Breast epithelium (tissue), 4 donors: ENCODE results near the gene LIPH. TPM values are rescaled to one million over a fixed set of nuclear protein-coding genes. Genes with fewer than 3 reads are reported as not detected.
"Not testable (repeated sequence)": the region's sequence is repeated elsewhere in the genome, so short reads cannot be mapped to it uniquely, and the experiment has no call there.

Experiments used
- DNase-seq, 2 donors: peaks; one replicate each; pipeline ENCODE4 v3.0.0-alpha.2; 2019; ENCODE audit warnings: low spot score in 2 of 2
- H3K27ac ChIP-seq, 2 donors: fragments of 200-600 bp; sonication (generic) in 1 of 2; one replicate each; pipeline ENCODE4 v1.5.1; 2016 to 2019; ENCODE audit warnings: mild to moderate bottlenecking in 1 of 2
- H3K27me3 ChIP-seq, 2 donors: fragments of 200-600 bp; sonication (generic) in 1 of 2; one replicate each; pipeline versions ENCODE4 v1.5.1 to v1.6.0; 2017 to 2019; ENCODE audit warnings: control low read depth in 1 of 2, mild to moderate bottlenecking in 1 of 2
- H3K36me3 ChIP-seq: fragments of 200-600 bp; one replicate; pipeline ENCODE4 v1.5.1; 2019
- H3K4me1 ChIP-seq, 2 donors: fragments of 200-600 bp; sonication (generic); one replicate each; pipeline ENCODE4 v1.5.1; 2016 to 2019; ENCODE audit warnings: control low read depth in 1 of 2
- H3K4me3 ChIP-seq, 3 donors: fragments of 200-600 bp; sonication (generic); 1 replicate in 2 of 3; 2 replicates in 1 of 3; pipeline ENCODE4 v1.5.1; 2016 to 2019; ENCODE audit warnings: mild to moderate bottlenecking in 3 of 3, moderate library complexity in 2 of 3
- H3K9me3 ChIP-seq, 2 donors: fragments of 200-600 bp; sonication (generic) in 1 of 2; one replicate each; pipeline ENCODE4 v1.5.1; 2016 to 2019; ENCODE audit warnings: control low read depth in 1 of 2
- CTCF ChIP-seq, 3 donors: fragments of 450-650 bp; IDR thresholded peaks; one replicate each; pipeline ENCODE4 v1.5.1; 2016 to 2017; ENCODE audit warnings: antibody characterized with exemption in 3 of 3, mild to moderate bottlenecking in 3 of 3, moderate library complexity in 3 of 3
- POLR2A ChIP-seq: fragments of 450-650 bp; IDR thresholded peaks from one replicate; pipeline ENCODE4 v1.6.1; 2016; ENCODE audit warnings: antibody characterized with exemption, mild to moderate bottlenecking, moderate library complexity
- POLR2AphosphoS5 ChIP-seq, 3 donors: sonication (generic); formaldehyde crosslinking; IDR thresholded peaks; one replicate each; pipeline ENCODE4 v1.6.1; 2017; ENCODE audit warnings: antibody characterized with exemption in 3 of 3
- intact Hi-C: fragments of 100-400 bp; cut with DNase I; formaldehyde crosslinking; loops from one replicate; pipeline ENCODE4 v1.15.1; 2023; ENCODE audit warnings: low total_unique reads
- total RNA-seq, 3 donors: library from RNA; depleted of rRNA; stranded (reverse); fragments of >200 nt; gene quantifications; one replicate each; pipeline ENCODE4 v1.1.0, GENCODE V29; 2016

The LIPH gene
- total RNA-seq, 3 donors from 2014 or later: 5.6 to 10.4 TPM; not detected in 1

- no peak for DNase-seq
- TF ChIP-seq CTCF (IDR thresholded peaks at IDR 0.05) (no peak), POLR2A (no peak), POLR2AphosphoS5 (IDR thresholded peaks at IDR 0.05) (no peak)
- no peaks in the 10 kb centered on the region for H3K4me1 ChIP-seq
- no peak overlapping the region for H3K4me3 ChIP-seq
- H3K27me3 ChIP-seq: no peaks in the 10 kb centered on the region
- intact Hi-C loops: no loop called here
- H3K9me3 ChIP-seq: no peaks in the 10 kb centered on the region
- no peak overlapping the region for H3K27ac ChIP-seq
- H3K36me3 ChIP-seq: no peaks in the 10 kb centered on the region
Measured at GRCh38 chr3:185484296-185484695, 68.1 kb downstream of the LIPH start.

- Histone ChIP-seq H3K9me3 (no peaks in the 10 kb centered on the region), H3K27me3 (no peaks in the 10 kb centered on the region), H3K36me3 (no peaks in the 10 kb centered on the region), H3K4me1 (no peaks in the 10 kb centered on the region), H3K27ac (no peak overlapping the region), H3K4me3 (no peak overlapping the region)
- TF ChIP-seq CTCF (IDR thresholded peaks at IDR 0.05) (no peak), POLR2A (no peak), POLR2AphosphoS5 (IDR thresholded peaks at IDR 0.05) (no peak)
- intact Hi-C loops: loop anchor here (5.0 kb wide), 1 partner anchor 392 kb away; no protein-coding TSS in a partner anchor
- no peak for DNase-seq
Measured at GRCh38 chr3:185479373-185479945, 72.9 kb downstream of the LIPH start.

- TF ChIP-seq POLR2AphosphoS5 (IDR thresholded peaks at IDR 0.05) (no peak), CTCF (IDR thresholded peaks at IDR 0.05) (no peak), POLR2A (no peak)
Measured at GRCh38 chr3:185477316-185477715, 75.1 kb downstream of the LIPH start.

GRCh38 chr3:185474922-185475321 is 77.5 kb downstream of the LIPH start:
- H3K27ac ChIP-seq, H3K4me1 ChIP-seq, DNase-seq, H3K27me3 ChIP-seq, H3K4me3 ChIP-seq, H3K36me3 ChIP-seq, H3K9me3 ChIP-seq: not testable (repeated sequence)
- intact Hi-C loops: loop anchor here (5.0 kb wide), 1 partner anchor 388 kb away; no protein-coding TSS in a partner anchor

More at GRCh38 chr3:185477316-185477715, 75.1 kb downstream of the LIPH start:
- H3K4me1 ChIP-seq: no peaks in the 10 kb centered on the region
- no peaks in the 10 kb centered on the region for H3K36me3 ChIP-seq
- H3K9me3 ChIP-seq: no peaks in the 10 kb centered on the region
- intact Hi-C loops: loop anchor here (5.0 kb wide), 1 partner anchor 390 kb away; no protein-coding TSS in a partner anchor
- no peak for DNase-seq
- no peaks in the 10 kb centered on the region for H3K27me3 ChIP-seq
- H3K4me3 ChIP-seq: no peak overlapping the region
- no peak overlapping the region for H3K27ac ChIP-seq

GRCh38 chr3:185473290-185473815 is 79.0 kb downstream of the LIPH start:
- Histone ChIP-seq H3K27ac (no peak overlapping the region), H3K27me3 (no peaks in the 10 kb centered on the region), H3K4me3 (no peak overlapping the region), H3K9me3 (no peaks in the 10 kb centered on the region), H3K36me3 (no peaks in the 10 kb centered on the region), H3K4me1 (no peaks in the 10 kb centered on the region)
- TF ChIP-seq CTCF (IDR thresholded peaks at IDR 0.05) (no peak), POLR2AphosphoS5 (IDR thresholded peaks at IDR 0.05) (no peak)
- intact Hi-C loops: no loop called here
- DNase-seq: no peak
